Measurements from ENCODE around the gene CDK17.

GRCh38 chr12:96409731-96410130 lies 9.5 kb upstream of the CDK17 start:
- TF ChIP-seq, protein P1, sequence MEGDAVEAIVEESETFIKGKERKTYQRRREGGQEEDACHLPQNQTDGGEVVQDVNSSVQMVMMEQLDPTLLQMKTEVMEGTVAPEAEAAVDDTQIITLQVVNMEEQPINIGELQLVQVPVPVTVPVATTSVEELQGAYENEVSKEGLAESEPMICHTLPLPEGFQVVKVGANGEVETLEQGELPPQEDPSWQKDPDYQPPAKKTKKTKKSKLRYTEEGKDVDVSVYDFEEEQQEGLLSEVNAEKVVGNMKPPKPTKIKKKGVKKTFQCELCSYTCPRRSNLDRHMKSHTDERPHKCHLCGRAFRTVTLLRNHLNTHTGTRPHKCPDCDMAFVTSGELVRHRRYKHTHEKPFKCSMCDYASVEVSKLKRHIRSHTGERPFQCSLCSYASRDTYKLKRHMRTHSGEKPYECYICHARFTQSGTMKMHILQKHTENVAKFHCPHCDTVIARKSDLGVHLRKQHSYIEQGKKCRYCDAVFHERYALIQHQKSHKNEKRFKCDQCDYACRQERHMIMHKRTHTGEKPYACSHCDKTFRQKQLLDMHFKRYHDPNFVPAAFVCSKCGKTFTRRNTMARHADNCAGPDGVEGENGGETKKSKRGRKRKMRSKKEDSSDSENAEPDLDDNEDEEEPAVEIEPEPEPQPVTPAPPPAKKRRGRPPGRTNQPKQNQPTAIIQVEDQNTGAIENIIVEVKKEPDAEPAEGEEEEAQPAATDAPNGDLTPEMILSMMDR (IDR thresholded peaks at IDR 0.05), result no peak
- no peak for TF ChIP-seq POLR2AphosphoS5 (IDR thresholded peaks at IDR 0.05)
